NCI-H345 treated with DMSO at 0.1 percent for 48 hours (cell line): ENCODE measurements around the gene TPD52L1.
"Not testable (repeated sequence)": the region's sequence is repeated elsewhere in the genome, so short reads cannot be mapped to it uniquely, and the experiment has no call there.

Experiments
- DNase-seq: peaks from one replicate; lab custom pipeline; 2025; ENCODE audit not compliant: unreplicated experiment; lab: John Stamatoyannopoulos, UW

TPD52L1 gene

DNA sequence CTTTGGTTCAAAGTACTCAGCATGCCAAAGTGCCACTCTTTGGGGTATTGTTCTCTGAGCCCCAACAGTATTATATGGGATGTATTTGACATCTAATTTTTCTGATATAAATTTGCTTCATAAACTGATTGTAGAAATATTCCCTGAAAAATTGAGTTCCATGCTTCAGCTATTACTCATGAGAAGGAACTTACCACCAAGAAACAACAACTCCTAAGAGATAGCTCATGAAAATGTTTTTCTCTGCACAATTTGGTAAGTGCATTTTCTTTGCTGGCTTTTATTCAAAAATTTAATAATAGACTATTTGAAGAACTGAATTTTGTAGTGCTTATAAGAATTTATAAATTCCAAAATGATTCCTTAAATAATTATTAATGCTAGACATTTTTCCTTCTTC is 12.8 kb upstream of the TPD52L1 start:
- DNase-seq, result no peak

- DNase-seq, result no peak
These were observed 11.0 kb upstream of the TPD52L1 start for GRCh38 chr6:125142618-125143017.

GRCh38 chr6:125144822-125145221 is 8.8 kb upstream of the TPD52L1 start:
- no peak for DNase-seq

GRCh38 chr6:125149256-125150144 is 4.1 kb upstream of the TPD52L1 start:
- DNase-seq, result no peak

DNA sequence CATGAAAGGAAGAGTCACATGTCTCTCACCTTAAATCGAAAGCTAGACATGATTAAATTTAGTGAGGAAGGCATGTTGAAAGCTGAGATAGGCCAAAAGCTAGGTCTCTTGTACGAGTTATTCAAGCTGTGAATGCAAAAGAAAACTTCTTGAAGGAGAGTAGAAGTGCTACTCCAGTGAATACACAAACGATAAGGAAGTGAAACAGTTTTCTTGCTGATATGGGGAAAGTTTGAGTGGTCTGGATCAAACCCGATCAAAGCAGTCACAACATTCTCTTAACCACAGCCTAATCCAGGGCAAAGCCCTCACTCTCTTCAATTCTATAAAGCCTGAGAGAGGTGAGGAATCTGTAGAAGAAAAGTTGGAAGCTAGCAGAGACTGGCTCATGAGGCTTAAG is 1.9 kb upstream of the TPD52L1 start:
- DNase-seq, result no peak

- DNase-seq, result no peak
These were observed 666 bp downstream of the TPD52L1 start for GRCh38 chr6:125154118-125154760.

DNA sequence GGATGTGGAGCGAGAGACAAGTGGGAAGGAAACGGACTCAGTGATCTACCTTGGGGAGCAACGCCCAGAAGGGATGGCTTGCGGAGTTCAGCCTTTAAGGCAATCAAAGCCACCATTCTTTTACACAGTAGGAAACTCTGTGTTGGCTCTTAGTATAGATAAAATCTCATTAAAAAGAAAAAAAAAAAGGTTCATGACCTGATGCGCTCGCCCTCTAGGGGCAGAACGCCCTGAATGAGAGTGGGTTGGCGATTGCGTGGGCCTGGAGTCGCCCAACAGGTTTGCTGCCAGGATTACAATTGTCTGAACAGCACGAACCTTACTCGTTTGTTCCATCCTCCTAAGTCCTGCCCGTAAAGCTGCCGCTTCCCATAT is 1.2 kb downstream of the TPD52L1 start:
- DNase-seq, result no peak

- DNase-seq, result no peak
These were observed 1.8 kb downstream of the TPD52L1 start for GRCh38 chr6:125155344-125155743.

DNA sequence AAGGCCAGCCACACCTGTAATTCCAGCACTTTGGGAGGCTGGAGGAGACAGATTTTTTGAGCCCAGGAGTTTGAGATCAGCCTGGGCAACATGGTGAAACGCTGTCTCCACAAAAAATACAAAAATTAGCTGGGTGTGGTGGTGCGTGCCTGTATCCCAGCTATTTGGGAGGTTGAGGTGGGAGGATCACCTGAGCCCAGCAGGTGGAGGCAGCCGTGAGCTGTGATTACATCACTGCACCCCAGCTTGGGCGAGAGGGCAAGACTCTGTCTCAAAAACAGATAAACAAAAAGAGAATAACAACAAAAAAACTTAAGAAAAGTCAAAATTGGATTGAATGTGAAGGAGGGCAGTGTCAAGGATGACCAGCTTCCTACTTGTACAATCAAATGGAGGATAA is 2.9 kb downstream of the TPD52L1 start:
- no peak for DNase-seq

DNA sequence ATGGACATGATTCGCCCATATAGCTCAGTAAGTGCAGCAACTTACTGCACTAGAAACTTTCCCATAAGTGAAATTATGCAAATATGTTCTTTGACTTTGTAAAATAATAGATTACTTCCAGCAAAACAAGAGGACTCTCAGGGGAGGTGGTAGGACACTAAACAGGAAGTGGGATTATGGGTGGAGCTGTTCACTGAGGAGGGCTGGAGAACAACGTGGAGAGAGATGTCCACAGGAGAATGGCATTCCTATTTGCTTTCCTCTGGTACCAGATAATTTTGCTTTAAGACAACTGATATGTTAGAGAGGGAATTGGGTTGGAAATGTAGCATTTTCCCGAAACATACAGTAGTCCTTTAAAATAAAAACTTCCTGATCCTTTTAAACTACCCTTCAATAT is 3.7 kb downstream of the TPD52L1 start:
- DNase-seq, result no peak

- no peak for DNase-seq
These were observed 4.2 kb downstream of the TPD52L1 start for GRCh38 chr6:125157725-125158124.

- not testable (repeated sequence) for DNase-seq
These were observed 9.8 kb downstream of the TPD52L1 start for GRCh38 chr6:125163339-125163738.

DNA sequence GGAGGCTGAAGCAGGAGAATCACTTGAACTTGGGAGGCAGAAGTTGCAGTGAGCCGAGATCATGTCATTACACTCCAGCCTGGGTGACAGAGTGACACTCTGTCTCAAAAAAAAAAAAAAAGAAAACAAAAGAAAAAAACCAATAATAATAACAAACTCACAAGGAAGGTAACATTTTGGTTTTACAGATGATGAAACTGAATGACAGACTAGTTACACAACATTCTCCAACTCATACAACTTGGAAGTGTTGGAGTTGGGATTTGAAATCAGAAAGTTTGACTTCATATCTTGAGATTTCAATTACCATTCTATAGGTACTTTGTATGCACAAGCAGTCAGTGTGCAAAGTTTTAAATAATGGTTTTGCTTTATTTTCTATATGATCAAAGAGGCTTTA is 10.2 kb downstream of the TPD52L1 start:
- DNase-seq, result no peak

GRCh38 chr6:125164696-125165095 is 11.1 kb downstream of the TPD52L1 start:
- no peak for DNase-seq

- no peak for DNase-seq
These were observed 11.7 kb downstream of the TPD52L1 start for GRCh38 chr6:125165256-125165655.

DNA sequence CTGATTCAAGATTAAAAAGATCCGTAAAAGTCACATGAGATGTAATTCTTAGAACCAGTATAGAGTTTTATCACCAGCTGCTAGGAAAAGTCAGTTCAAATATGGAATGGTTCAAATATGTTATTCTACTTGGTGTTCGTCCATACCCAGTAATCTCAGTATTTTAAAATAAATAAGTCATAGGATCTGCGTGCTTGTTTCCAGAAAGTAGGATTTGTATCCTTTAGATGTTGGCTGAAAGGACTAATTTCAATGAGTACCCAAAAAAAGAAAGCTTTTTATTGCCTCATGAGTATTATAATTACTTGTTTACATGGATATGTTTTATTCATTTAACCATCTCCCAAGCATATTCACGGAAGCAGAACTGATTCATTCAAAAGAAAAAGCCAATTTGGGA is 12.2 kb downstream of the TPD52L1 start:
- DNase-seq, result no peak

DNA sequence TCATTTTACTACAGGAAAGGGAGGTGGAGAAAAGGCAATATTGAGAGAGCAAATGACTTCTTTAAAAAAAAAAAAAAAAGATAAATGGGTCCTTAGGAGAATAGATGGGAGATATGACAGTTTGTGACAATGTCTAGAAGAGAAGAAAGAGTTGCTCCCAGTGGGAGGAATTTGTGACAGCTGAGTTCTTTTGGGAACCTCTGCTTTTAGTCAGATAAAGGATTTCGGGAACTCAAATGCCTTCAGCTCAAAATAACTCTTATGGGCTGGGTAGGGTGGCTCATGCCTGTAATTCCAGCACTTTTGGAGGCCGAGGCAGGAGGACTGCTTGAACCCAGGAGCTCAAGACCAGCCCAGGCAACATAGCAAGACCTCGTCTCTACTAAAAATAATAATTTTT is 13.1 kb downstream of the TPD52L1 start:
- no peak for DNase-seq

GRCh38 chr6:125167579-125167978 is 14.0 kb downstream of the TPD52L1 start:
- no peak for DNase-seq

GRCh38 chr6:125169058-125169457 is 15.5 kb downstream of the TPD52L1 start:
- DNase-seq, result no peak

- DNase-seq, result no peak
These were observed 15.9 kb downstream of the TPD52L1 start for GRCh38 chr6:125169522-125169921.

DNA sequence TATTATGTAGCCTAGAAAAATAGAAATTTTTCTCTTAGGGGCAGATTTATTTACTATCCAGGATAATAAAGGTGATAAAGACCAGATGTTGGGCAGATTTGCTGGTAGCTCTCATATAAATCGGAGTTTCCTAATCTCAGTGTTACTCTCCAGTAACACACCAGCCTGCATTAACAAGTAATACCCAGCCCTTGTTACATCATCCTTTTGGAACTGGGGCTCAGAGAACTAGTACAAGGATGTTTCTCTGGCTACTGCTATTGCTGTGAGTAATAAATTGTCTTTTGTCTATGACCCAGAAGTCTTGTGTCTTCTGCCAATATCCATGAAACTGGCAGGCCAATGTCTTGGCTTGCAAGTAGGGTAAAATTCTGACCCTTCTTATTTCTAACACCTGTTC is 16.8 kb downstream of the TPD52L1 start:
- DNase-seq, result no peak

DNA sequence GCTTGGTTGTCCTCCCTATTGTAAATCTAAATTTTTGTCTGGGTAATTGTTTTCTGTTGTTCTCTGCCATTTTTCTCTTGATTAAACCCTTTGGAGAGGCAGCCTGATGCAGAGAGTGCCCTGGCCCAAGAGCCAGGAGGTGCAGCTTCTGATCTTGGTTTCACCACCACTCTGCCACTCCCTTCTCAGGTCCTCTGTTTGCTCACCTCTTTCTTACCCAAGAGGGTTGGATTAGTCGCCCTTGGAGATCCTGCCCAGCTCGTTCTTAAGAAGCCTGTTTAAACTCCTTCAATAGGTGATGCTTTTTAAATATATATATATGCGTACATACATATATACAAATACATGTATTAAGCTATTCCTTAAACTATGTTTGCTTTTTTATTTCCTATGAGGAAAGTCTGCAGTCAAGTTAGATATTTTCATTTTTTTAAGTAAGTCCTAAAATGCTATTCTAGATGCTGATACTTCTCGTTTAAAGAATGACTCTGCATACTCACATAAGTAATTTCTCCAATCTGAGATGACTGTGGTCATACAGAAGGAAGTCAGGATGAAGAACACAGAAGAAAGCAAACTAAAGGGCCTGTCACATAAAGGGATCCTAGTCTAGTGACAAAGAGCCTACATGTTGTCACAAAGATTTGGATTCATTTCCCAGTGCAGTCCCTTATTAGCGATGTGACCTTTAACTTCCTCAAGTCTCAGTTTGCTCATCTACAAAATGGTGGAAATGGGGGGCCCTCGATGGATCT is 19.9 kb downstream of the TPD52L1 start:
- DNase-seq, result no peak
